Glutamatergic neuron (in vitro differentiated cells): Measurements from ENCODE around the gene CLPX. TPM values are rescaled to one million over a fixed set of nuclear protein-coding genes. Genes with fewer than 3 reads are reported as not detected.
A peak's percentile ranks its signal among the peaks of the same experiment; 100 is the strongest.

Source experiments
- DNase-seq: peaks from one replicate; pipeline ENCODE4 v3.0.0; 2022
- H3K27ac Mint-ChIP-seq: one replicate; pipeline ENCODE4 v1.8.0; 2020; ENCODE audit warnings: mild to moderate bottlenecking, mixed read lengths, inconsistent platforms; ENCODE audit not compliant: unreplicated experiment
- H3K27me3 Mint-ChIP-seq: one replicate; pipeline ENCODE4 v1.8.0; 2020; ENCODE audit warnings: mild to moderate bottlenecking, moderate library complexity, mixed read lengths, inconsistent platforms; ENCODE audit not compliant: unreplicated experiment
- H3K36me3 Mint-ChIP-seq: one replicate; pipeline ENCODE4 v1.8.0; 2020; ENCODE audit warnings: mild to moderate bottlenecking, mixed read lengths, inconsistent platforms; ENCODE audit not compliant: unreplicated experiment
- H3K4me1 Mint-ChIP-seq: one replicate; pipeline ENCODE4 v1.8.0; 2020; ENCODE audit warnings: mild to moderate bottlenecking, low read depth, mixed read lengths, inconsistent platforms; ENCODE audit not compliant: unreplicated experiment
- H3K4me3 Mint-ChIP-seq: one replicate; pipeline ENCODE4 v1.8.0; 2020; ENCODE audit warnings: mild to moderate bottlenecking, mixed read lengths, inconsistent platforms; ENCODE audit not compliant: unreplicated experiment
- H3K9me3 Mint-ChIP-seq: one replicate; pipeline ENCODE4 v1.8.0; 2020; ENCODE audit warnings: mild to moderate bottlenecking, moderate library complexity, mixed read lengths, inconsistent platforms; ENCODE audit not compliant: unreplicated experiment
- CTCF ChIP-seq: fragments of 200-600 bp; sonication (generic); IDR thresholded peaks from one replicate; pipeline ENCODE4 v1.5.0; 2021; ENCODE audit not compliant: partially characterized antibody, unreplicated experiment
- total RNA-seq: library from RNA; stranded (reverse); fragmentation: NEBNext Ultra II Directional; extraction: Animal tissue kit (Norgen Biotek cat#: 25700); gene quantifications from one replicate; pipeline ENCODE4 v1.2.1, GENCODE V29; 2021; ENCODE audit not compliant: unreplicated experiment

The CLPX gene
- total RNA-seq, 1 donor from 2014 or later, result 28.6 TPM

- Mint-ChIP-seq H3K36me3 (peaks cover 4% of the 10 kb centered on the region), H3K27ac (no peak overlapping the region), H3K27me3 (peaks cover 8% of the 10 kb centered on the region), H3K4me3 (no peak overlapping the region), H3K9me3 (peaks cover 5% of the 10 kb centered on the region), H3K4me1 (peaks cover 17% of the 10 kb centered on the region)
- TF ChIP-seq CTCF, result no peak
- no peak for DNase-seq
These were observed 26.4 kb upstream of the CLPX start for GRCh38 chr15:65211482-65211982.

- H3K27ac Mint-ChIP-seq, result peak within 1 kb of the TSS; percentile 48
These were observed 25.8 kb upstream of the CLPX start, which contains the start of gene CILP for GRCh38 chr15:65210770-65211481. Gene CILP (minus strand): TSS chr15:65211473. CDS start chr15:65209755, 1,718 bp downstream.

GRCh38 chr15:65209701-65210643 lies 24.8 kb upstream of the CLPX start:
- H3K27ac Mint-ChIP-seq, result peak overlapping the region; percentile 90
- no peak for TF ChIP-seq CTCF

More at GRCh38 chr15:65210770-65211481, 25.8 kb upstream of the CLPX start, which contains the start of gene CILP:
- no peak for TF ChIP-seq CTCF
- peaks cover 9% of the 10 kb centered on the region for H3K27me3 Mint-ChIP-seq
- peaks cover 5% of the 10 kb centered on the region for H3K9me3 Mint-ChIP-seq
- H3K36me3 Mint-ChIP-seq, result peaks cover 4% of the 10 kb centered on the region
- H3K4me3 Mint-ChIP-seq, result peak within 1 kb of the TSS; percentile 25
- H3K4me1 Mint-ChIP-seq, result peaks cover 17% of the 10 kb centered on the region
- no peak for DNase-seq

GRCh38 chr15:65208647-65209046 lies 23.5 kb upstream of the CLPX start:
- no peak overlapping the region for H3K4me3 Mint-ChIP-seq
- no peaks in the 10 kb centered on the region for H3K36me3 Mint-ChIP-seq
- no peak for TF ChIP-seq CTCF
- H3K4me1 Mint-ChIP-seq, result peaks cover 17% of the 10 kb centered on the region
- no peak for DNase-seq
- H3K27me3 Mint-ChIP-seq, result peaks cover 8% of the 10 kb centered on the region
- H3K9me3 Mint-ChIP-seq, result no peaks in the 10 kb centered on the region
- peak overlapping the region; percentile 90 for H3K27ac Mint-ChIP-seq

More at GRCh38 chr15:65209701-65210643, 24.8 kb upstream of the CLPX start:
- peaks cover 2% of the 10 kb centered on the region for H3K9me3 Mint-ChIP-seq
- no peak for DNase-seq
- peaks cover 8% of the 10 kb centered on the region for H3K27me3 Mint-ChIP-seq
- peaks cover 17% of the 10 kb centered on the region for H3K4me1 Mint-ChIP-seq
- no peaks in the 10 kb centered on the region for H3K36me3 Mint-ChIP-seq
- no peak overlapping the region for H3K4me3 Mint-ChIP-seq
